IMR-90 (cell line): Measurements from ENCODE around the gene PHC1.

ENCODE experiments used
- CHD1 ChIP-seq: IDR thresholded peaks from 2 replicates; pipeline ENCODE4 v1.6.1; 2012; ENCODE audit warnings: low read depth, low read length, improper control_type of control experiment
- POLR2A ChIP-seq: IDR thresholded peaks from 2 replicates; pipeline ENCODE4 v1.6.1; 2012; ENCODE audit warnings: mild to moderate bottlenecking, low read depth, low read length
- TF ChIP-seq, protein P1 (sequence below): fragments of 150-350 bp; IDR thresholded peaks from 2 replicates; pipeline ENCODE4 v1.6.1; 2017; ENCODE audit warnings: mild to moderate bottlenecking, antibody characterized with exemption, low read length, low read depth

DNA sequence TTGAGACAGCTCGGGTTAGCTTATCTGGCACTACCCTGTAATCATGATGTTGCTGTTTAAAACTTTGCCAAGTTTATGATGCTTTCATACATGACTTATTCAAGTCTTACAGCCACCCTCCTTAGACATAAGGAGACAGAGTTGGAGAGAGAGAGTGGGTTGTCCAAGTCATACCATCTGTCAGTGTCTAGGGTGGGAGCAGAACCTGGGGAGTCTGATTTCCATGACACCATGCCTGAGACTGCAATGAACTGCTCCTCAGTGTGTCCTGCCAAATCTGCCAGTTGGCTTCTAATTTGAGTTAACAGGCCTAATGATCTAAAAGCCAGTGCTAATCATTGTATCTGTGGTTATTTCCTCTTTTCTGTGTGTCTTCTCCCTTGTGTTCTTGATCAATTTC, 43.7 kb upstream of the PHC1 start:
- TF ChIP-seq POLR2A: no peak
- TF ChIP-seq, protein P1, sequence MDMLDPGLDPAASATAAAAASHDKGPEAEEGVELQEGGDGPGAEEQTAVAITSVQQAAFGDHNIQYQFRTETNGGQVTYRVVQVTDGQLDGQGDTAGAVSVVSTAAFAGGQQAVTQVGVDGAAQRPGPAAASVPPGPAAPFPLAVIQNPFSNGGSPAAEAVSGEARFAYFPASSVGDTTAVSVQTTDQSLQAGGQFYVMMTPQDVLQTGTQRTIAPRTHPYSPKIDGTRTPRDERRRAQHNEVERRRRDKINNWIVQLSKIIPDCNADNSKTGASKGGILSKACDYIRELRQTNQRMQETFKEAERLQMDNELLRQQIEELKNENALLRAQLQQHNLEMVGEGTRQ: no peak
- no peak for TF ChIP-seq CHD1
